Upper lobe of left lung (tissue), 6 donors: Measurements from ENCODE around the gene STOML1. TPM values are rescaled to one million over a fixed set of nuclear protein-coding genes. Genes with fewer than 3 reads are reported as not detected.
"Not testable (repeated sequence)": the region's sequence is repeated elsewhere in the genome, so short reads cannot be mapped to it uniquely, and the experiment has no call there.

ENCODE experiments used
- ATAC-seq, 2 donors: fragments of 200-7000 bp; cut with Tn5 transposase; one replicate each; pipeline ENCODE4 v1.9.1; 2022; ENCODE audit warnings: mild to moderate bottlenecking in 2 of 2, moderate library complexity in 2 of 2; ENCODE audit not compliant: low FRiP score in 2 of 2
- DNase-seq, 2 donors: peaks; one replicate each; pipeline ENCODE4 v3.0.0-alpha.2; 2019 to 2020
- H3K27ac ChIP-seq, 4 donors: fragments of 200-600 bp; sonication (generic); one replicate each; pipeline ENCODE4 v1.5.1; 2016 to 2019
- H3K27me3 ChIP-seq, 4 donors: fragments of 200-600 bp; sonication (generic); one replicate each; pipeline ENCODE4 v1.5.1; 2017 to 2019
- H3K36me3 ChIP-seq, 4 donors: fragments of 200-600 bp; sonication (generic); one replicate each; pipeline ENCODE4 v1.5.1; 2016 to 2019
- H3K4me1 ChIP-seq, 4 donors: fragments of 200-600 bp; sonication (generic); one replicate each; pipeline ENCODE4 v1.5.1; 2018 to 2019
- H3K4me3 ChIP-seq, 4 donors: fragments of 200-600 bp; sonication (generic); one replicate each; pipeline ENCODE4 v1.5.1; 2017 to 2019; ENCODE audit warnings: mild to moderate bottlenecking in 2 of 4, moderate library complexity in 1 of 4
- H3K9me3 ChIP-seq, 4 donors: fragments of 200-600 bp; sonication (generic); one replicate each; pipeline ENCODE4 v1.5.1; 2018 to 2019
- CTCF ChIP-seq, 6 experiments: fragments of 450-650 bp in 4 of 6; fragments of 200-600 bp in 2 of 6; sonication (generic) in 2 of 6; IDR thresholded peaks; one replicate each; pipeline ENCODE4 v1.5.1; 2016 to 2019; ENCODE audit warnings: antibody characterized with exemption in 6 of 6
- EP300 ChIP-seq, 4 donors: sonication (generic); formaldehyde crosslinking; IDR thresholded peaks; one replicate each; pipeline ENCODE4 v1.5.1; 2017; ENCODE audit warnings: antibody characterized with exemption in 4 of 4, control low read depth in 2 of 4
- POLR2A ChIP-seq, 4 donors: fragments of 450-650 bp; IDR thresholded peaks; one replicate each; pipeline ENCODE4 v1.5.1; 2016 to 2017; ENCODE audit warnings: antibody characterized with exemption in 4 of 4, mild to moderate bottlenecking in 2 of 4
- POLR2AphosphoS5 ChIP-seq, 2 donors: sonication (generic); formaldehyde crosslinking; IDR thresholded peaks; one replicate each; pipeline ENCODE4 v1.5.1; 2017; ENCODE audit warnings: antibody characterized with exemption in 2 of 2
- WGBS, 2 donors: methylation state at CpG; one replicate each; pipeline ENCODE4 v1.1.5; 2017 to 2018; 5-methylcytosine and 5-hydroxymethylcytosine counted together
- total RNA-seq, 6 donors: library from RNA; depleted of rRNA in 4 of 6; stranded (reverse); fragments of >200 nt in 4 of 6; gene quantifications; one replicate each; pipeline versions ENCODE4 v1.1.0 to v1.2.1, GENCODE V29; 2016 to 2021
- donor health status: DM: no; HTN: no; CAD: no; lungs with moderate emphysema.
- donor health status: DM: no; HTN: yes; CAD: no; lungs with severe emphysema.

Gene STOML1
- total RNA-seq, 6 donors from 2014 or later, result 12.2 to 23.3 (median 18.3) TPM

DNA sequence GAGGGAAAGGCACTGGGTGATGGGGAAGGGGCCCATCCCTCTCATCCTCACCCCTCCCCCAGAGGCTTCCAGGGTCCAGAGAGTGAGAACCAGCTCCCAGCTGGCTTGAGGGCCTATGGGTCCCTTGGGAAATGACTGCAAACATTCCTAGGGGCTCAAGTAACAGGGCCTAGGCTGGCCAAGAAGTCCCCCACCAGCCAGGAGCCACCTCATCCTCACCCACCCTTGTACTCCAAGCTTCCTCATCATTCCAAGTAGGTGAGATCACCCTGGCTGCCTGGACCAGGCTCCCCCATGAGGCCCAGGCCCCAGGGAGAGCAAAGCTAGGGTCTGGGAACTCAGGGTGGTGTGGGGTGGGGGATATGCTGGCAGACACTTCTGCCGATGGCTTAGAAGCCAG is 51.1 kb downstream of the STOML1 start:
- peak; percentile 34 to 75 for ATAC-seq
- WGBS, 2 donors, result 40 to 88% methylated on average over 1 of the region's 1 CpG
- no peaks in the 10 kb centered on the region for H3K9me3 ChIP-seq
- no peak for TF ChIP-seq POLR2A (IDR thresholded peaks at IDR 0.05)
- TF ChIP-seq CTCF (IDR thresholded peaks at IDR 0.05), result no peak
- no peak for TF ChIP-seq POLR2AphosphoS5 (IDR thresholded peaks at IDR 0.05)
- no peak for TF ChIP-seq EP300 (IDR thresholded peaks at IDR 0.05)
- H3K27me3 ChIP-seq, result no peaks in the 10 kb centered on the region
- H3K4me3 ChIP-seq, result no peak overlapping the region
- H3K4me1 ChIP-seq, result peaks cover 5 to 13% (median 9%) of the 10 kb centered on the region in 4 donors
- no peak overlapping the region for H3K27ac ChIP-seq
- no peak for DNase-seq
- H3K36me3 ChIP-seq, result no peaks in the 10 kb centered on the region

DNA sequence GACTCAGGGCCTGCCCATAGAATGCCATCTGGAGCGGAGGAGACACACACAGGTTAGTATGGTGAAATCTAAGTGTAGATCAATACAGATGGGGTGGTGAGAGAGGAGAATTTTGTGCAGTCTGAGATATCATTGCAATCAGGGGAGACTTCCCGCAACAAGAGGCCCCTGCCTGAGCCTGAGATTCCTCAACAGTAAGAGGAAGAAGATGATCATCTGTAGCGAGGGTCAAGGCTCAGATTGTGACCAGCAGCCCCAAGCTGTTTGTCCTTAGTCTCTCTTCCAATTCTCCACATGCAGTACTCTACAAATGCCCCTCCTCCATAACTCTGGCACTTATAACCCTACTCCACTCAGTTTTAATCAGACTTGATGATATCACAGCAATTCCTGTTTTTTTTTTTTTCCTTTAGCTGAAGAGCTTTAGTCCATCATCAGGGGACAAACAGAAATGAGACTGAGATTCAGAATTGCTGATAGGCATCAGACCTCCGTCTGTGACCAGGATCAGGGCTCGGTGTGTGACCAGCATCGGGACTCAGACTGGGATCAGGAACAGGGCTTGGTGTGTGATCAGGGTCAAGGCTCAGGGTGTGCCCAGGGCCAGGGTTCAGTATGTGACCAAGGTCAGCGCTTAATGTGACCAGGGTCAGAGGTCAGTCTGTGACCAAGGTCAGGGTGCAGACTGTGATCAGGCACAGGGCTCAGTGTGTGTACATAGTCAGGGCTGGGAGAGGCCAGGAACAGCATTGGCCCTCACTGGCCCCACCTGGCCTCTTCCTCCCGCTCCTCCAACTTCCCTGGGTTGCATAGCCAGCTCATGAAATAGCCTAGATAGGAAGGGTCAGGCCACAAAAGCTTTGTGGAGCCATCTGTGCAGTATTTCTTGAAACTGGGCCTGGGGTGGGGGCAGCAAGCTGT is 51.8 kb downstream of the STOML1 start:
- TF ChIP-seq POLR2A (IDR thresholded peaks at IDR 0.05) (no peak), EP300 (IDR thresholded peaks at IDR 0.05) (no peak), CTCF (IDR thresholded peaks at IDR 0.05) (no peak), POLR2AphosphoS5 (IDR thresholded peaks at IDR 0.05) (no peak)
- Histone ChIP-seq H3K27me3 (no peaks in the 10 kb centered on the region), H3K9me3 (no peaks in the 10 kb centered on the region), H3K4me3 (no peak overlapping the region), H3K4me1 (peaks cover 5 to 19% (median 15%) of the 10 kb centered on the region in 4 donors), H3K36me3 (no peaks in the 10 kb centered on the region), H3K27ac (no peak overlapping the region)
- WGBS, 2 donors, result 71 to 85% methylated on average over 7 to 8 of the region's 8 CpGs
- ATAC-seq (peak; percentile 12 to 26), DNase-seq (no peak)

DNA sequence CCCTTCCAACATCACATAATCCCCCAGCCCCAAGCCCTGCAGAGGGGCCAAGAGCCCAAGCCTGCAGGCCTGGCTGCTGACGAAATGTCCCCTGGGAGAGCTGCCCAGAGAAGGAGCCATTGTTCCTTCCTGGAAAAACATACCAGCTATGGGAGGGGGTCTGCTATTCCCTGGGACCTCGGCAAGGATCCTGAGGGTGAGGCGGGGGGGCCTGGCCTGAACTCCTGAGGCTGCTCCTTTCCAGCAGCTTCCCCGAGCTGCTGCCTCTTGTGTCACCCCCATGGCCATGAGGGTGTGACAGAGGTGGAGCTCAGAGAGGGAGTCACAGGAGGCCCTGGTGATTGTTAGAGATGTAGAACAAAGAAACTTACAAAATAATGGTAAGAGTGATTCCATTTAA is 53.0 kb downstream of the STOML1 start:
- Histone ChIP-seq H3K4me3 (no peak overlapping the region), H3K27ac (no peak overlapping the region), H3K9me3 (no peaks in the 10 kb centered on the region), H3K27me3 (no peaks in the 10 kb centered on the region), H3K36me3 (no peaks in the 10 kb centered on the region), H3K4me1 (peaks cover 5 to 26% (median 20%) of the 10 kb centered on the region in 4 donors)
- DNase-seq (no peak), ATAC-seq (no peak)
- 74 to 85% methylated on average over 3 to 4 of the region's 4 CpGs for WGBS, 2 donors
- no peak for TF ChIP-seq CTCF (IDR thresholded peaks at IDR 0.05)
- no peak for TF ChIP-seq EP300 (IDR thresholded peaks at IDR 0.05)
- TF ChIP-seq POLR2A (IDR thresholded peaks at IDR 0.05), result no peak
- TF ChIP-seq POLR2AphosphoS5 (IDR thresholded peaks at IDR 0.05), result no peak

GRCh38 chr15:73938516-73938915 is 53.6 kb downstream of the STOML1 start:
- H3K27ac ChIP-seq, H3K9me3 ChIP-seq, H3K4me3 ChIP-seq, DNase-seq, H3K36me3 ChIP-seq, H3K27me3 ChIP-seq, ATAC-seq: not testable (repeated sequence)
- peaks cover 5 to 27% (median 20%) of the 10 kb centered on the region in 4 donors for H3K4me1 ChIP-seq
- WGBS, 2 donors, result 96 to 98% methylated on average over 8 of the region's 8 CpGs

DNA sequence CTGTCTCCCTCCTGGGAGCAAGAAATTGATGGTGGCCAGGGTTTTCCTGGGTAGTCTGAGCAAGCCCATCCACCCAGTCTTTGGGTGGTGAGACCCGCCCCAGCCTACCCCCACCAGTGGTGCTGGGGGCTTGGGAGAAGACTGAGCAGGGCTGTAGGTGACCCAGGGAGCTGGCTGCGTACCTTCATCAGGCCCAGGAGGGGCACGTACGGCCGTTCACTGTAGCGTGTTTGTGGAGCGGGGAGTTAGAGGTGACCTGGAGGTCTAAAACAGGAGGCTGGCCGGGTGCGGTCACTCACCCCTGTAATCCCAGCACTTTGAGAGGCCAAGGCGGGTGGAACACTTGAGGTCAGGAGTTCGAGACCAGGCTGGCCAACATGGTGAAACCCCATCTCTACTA is 54.4 kb downstream of the STOML1 start:
- 93 to 94% methylated on average over 11 of the region's 11 CpGs for WGBS, 2 donors
- Histone ChIP-seq H3K4me1 (peaks cover 5 to 27% (median 20%) of the 10 kb centered on the region in 4 donors), H3K9me3 (no peaks in the 10 kb centered on the region), H3K27me3 (no peaks in the 10 kb centered on the region), H3K4me3 (no peak overlapping the region), H3K27ac (no peak overlapping the region), H3K36me3 (no peaks in the 10 kb centered on the region)
- TF ChIP-seq POLR2AphosphoS5 (IDR thresholded peaks at IDR 0.05) (no peak), EP300 (IDR thresholded peaks at IDR 0.05) (no peak), POLR2A (IDR thresholded peaks at IDR 0.05) (no peak), CTCF (IDR thresholded peaks at IDR 0.05) (no peak)
- no peak for DNase-seq
- no peak for ATAC-seq
